Endothelial cell of umbilical vein (primary cell): ENCODE results near the gene NKX1-2. TPM values are rescaled to one million over a fixed set of nuclear protein-coding genes. Genes with fewer than 3 reads are reported as not detected.

Experiments
- BruUV-seq: library from RNA; stranded (reverse); fragments of 400-500 nt; replicated peaks from 2 replicates; lab custom pipeline; 2021; lab: Mats Ljungman, UMichigan
- CTCF ChIA-PET: fragments of 300-600, 350-600 bp; sonication (Branson Sonifier 250); formaldehyde crosslinking; loops from one replicate; lab custom pipeline; 2021; ENCODE audit warnings: antibody characterized with exemption, inconsistent platforms; lab: Charles Lee
- POLR2A ChIA-PET: fragments of 300-600, 350-600 bp; sonication (Branson Sonifier 250); formaldehyde crosslinking; loops from one replicate; lab custom pipeline; 2021; ENCODE audit warnings: antibody characterized with exemption, inconsistent platforms; lab: Charles Lee
- DNase-seq: peaks from one replicate; pipeline ENCODE4 v3.0.0-alpha.2; 2011; ENCODE audit warnings: low read depth, low spot score
- FAIRE-seq: peaks from 2 replicates; lab custom pipeline; 2011; peaks lifted over from hg19 to GRCh38; lab: Jason Lieb, UNC
- H2AFZ ChIP-seq: 2 replicates; pipeline ENCODE4 v1.6.0; 2012; ENCODE audit warnings: low read depth, low read length, control low read depth, inconsistent platforms
- H3K27ac ChIP-seq: 2 replicates; pipeline ENCODE4 v1.5.1; 2011; ENCODE audit warnings: low read depth, mild to moderate bottlenecking, control low read depth, low read length, moderate library complexity; ENCODE audit not compliant: insufficient read depth
- H3K27me3 ChIP-seq, 2 experiments: 2 replicates each; pipeline versions ENCODE4 v1.6.0 to v1.6.1; 2011; ENCODE audit warnings: low read length in 2 of 2, mixed read lengths in 1 of 2; ENCODE audit not compliant: control insufficient read depth in 2 of 2, insufficient read depth in 2 of 2
- H3K36me3 ChIP-seq, 2 experiments: 2 replicates in 1 of 2; 3 replicates in 1 of 2; pipeline ENCODE4 v1.5.1; 2011; ENCODE audit warnings: low read length in 2 of 2, mild to moderate bottlenecking in 1 of 2, moderate library complexity in 1 of 2; ENCODE audit not compliant: control insufficient read depth in 2 of 2, insufficient read depth in 2 of 2; ENCODE audit errors: extremely low read depth in 1 of 2
- H3K4me1 ChIP-seq: 3 replicates; pipeline ENCODE4 v1.5.1; 2011; ENCODE audit warnings: mild to moderate bottlenecking, low read length; ENCODE audit not compliant: control insufficient read depth, insufficient read depth; ENCODE audit errors: extremely low read depth
- H3K4me2 ChIP-seq: 2 replicates; pipeline ENCODE4 v1.6.1; 2011; ENCODE audit warnings: low read length, control low read depth, mixed read lengths; ENCODE audit not compliant: insufficient read depth
- H3K4me3 ChIP-seq, 3 experiments: fragments of 200-600 bp in 1 of 3; sonication (generic), shearing (Covaris generic) in 1 of 3; replicated peaks in 1 of 3; 2 replicates each; pipeline ENCODE4 v1.5.1; 2011 to 2016; ENCODE audit warnings: control low read depth in 3 of 3, low read length in 3 of 3, mild to moderate bottlenecking in 2 of 3, inconsistent platforms in 1 of 3, low read depth in 1 of 3, moderate library complexity in 1 of 3; ENCODE audit not compliant: insufficient read depth in 1 of 3
- H3K79me2 ChIP-seq: 2 replicates; pipeline ENCODE4 v1.6.0; 2012; ENCODE audit warnings: low read length, inconsistent platforms; ENCODE audit not compliant: control insufficient read depth, insufficient read depth
- H3K9ac ChIP-seq: replicated peaks from 2 replicates; pipeline ENCODE3; 2011; ENCODE audit warnings: low read length, control low read depth; ENCODE audit not compliant: insufficient read depth; ENCODE audit errors: extremely low read depth
- H3K9me1 ChIP-seq: replicated peaks from 3 replicates; pipeline ENCODE4 v1.6.0; 2011; ENCODE audit warnings: mild to moderate bottlenecking, low read length; ENCODE audit not compliant: control insufficient read depth, insufficient read depth; ENCODE audit errors: extremely low read depth
- H3K9me3 ChIP-seq: replicated peaks from 2 replicates; pipeline ENCODE4 v1.5.1; 2012; ENCODE audit warnings: low read length, inconsistent platforms; ENCODE audit not compliant: control insufficient read depth, insufficient read depth
- H4K20me1 ChIP-seq: replicated peaks from 2 replicates; pipeline ENCODE3; 2011; ENCODE audit warnings: mild to moderate bottlenecking, low read length; ENCODE audit not compliant: control insufficient read depth, insufficient read depth; ENCODE audit errors: extremely low read depth
- CTCF ChIP-seq, 2 donors: IDR thresholded peaks; 1 replicate in 1 of 2; 2 replicates in 1 of 2; pipeline ENCODE4 v1.5.1; 2011; ENCODE audit warnings: low read length in 2 of 2, mild to moderate bottlenecking in 2 of 2, moderate library complexity in 2 of 2, control low read depth in 1 of 2, inconsistent platforms in 1 of 2, low read depth in 1 of 2; ENCODE audit not compliant: insufficient read depth in 1 of 2; ENCODE audit errors: extremely low read depth in 1 of 2
- EZH2 ChIP-seq: IDR thresholded peaks from 2 replicates; pipeline ENCODE4 v1.6.1; 2012; ENCODE audit warnings: borderline replicate concordance, low read depth, mild to moderate bottlenecking, moderate library complexity, low read length, inconsistent platforms; ENCODE audit not compliant: severe bottlenecking
- FOS ChIP-seq: IDR thresholded peaks from 2 replicates; pipeline ENCODE4 v1.6.1; 2011; ENCODE audit warnings: mild to moderate bottlenecking, low read length, moderate library complexity, borderline replicate concordance; ENCODE audit not compliant: insufficient read depth
- GATA2 ChIP-seq: IDR thresholded peaks from 2 replicates; pipeline ENCODE4 v1.7.0; 2011; ENCODE audit warnings: low read depth, mild to moderate bottlenecking, moderate library complexity, mixed read lengths, low read length; ENCODE audit not compliant: insufficient read length, insufficient read depth
- JUN ChIP-seq: IDR thresholded peaks from 2 replicates; pipeline ENCODE4 v1.6.1; 2011; ENCODE audit warnings: borderline replicate concordance, low read depth; ENCODE audit not compliant: insufficient read length, insufficient read depth
- MYC ChIP-seq: IDR thresholded peaks from one replicate; pipeline ENCODE4 v1.6.1; 2011; ENCODE audit warnings: mild to moderate bottlenecking, low read depth, low read length
- POLR2A ChIP-seq: IDR thresholded peaks from 2 replicates; pipeline ENCODE4 v1.6.1; 2012; ENCODE audit warnings: low read depth, mild to moderate bottlenecking, control low read depth, low read length
- POLR2AphosphoS5 ChIP-seq: IDR thresholded peaks from 2 replicates; pipeline ENCODE4 v1.6.1; 2012; ENCODE audit warnings: low read depth, mild to moderate bottlenecking, control low read depth, low read length, moderate library complexity; ENCODE audit not compliant: insufficient read depth
- dilution Hi-C: fragments of 300-500 bp; cut with MboI; formaldehyde crosslinking; loops from one replicate; pipeline ENCODE4 v1.15.0; 2019; ENCODE audit warnings: low sequenced_read_pairs; ENCODE audit not compliant: extremely low pct_ligation_motif_present
- intact Hi-C: fragments of 100-400 bp; cut with micrococcal nuclease; formaldehyde crosslinking; loops from one replicate; pipeline ENCODE4 v1.10.0; 2022
- polyA plus RNA-seq, 4 experiments: library from polyadenylated mRNA; depleted of rRNA in 3 of 4; stranded (reverse) in 3 of 4; unstranded in 1 of 4; fragments of >200 nt; gene quantifications; 2 replicates each; pipeline versions ENCODE4 v1.2.1 to v1.2.3, GENCODE V29; 2011 to 2012; ENCODE audit warnings: missing spikeins in 1 of 4
- total RNA-seq: library from RNA; stranded (reverse); gene quantifications from 2 replicates; pipeline ENCODE4 v1.2.3, GENCODE V29; 2021
- TF ChIP-seq, protein P1 (sequence below): IDR thresholded peaks from 2 replicates; pipeline ENCODE4 v1.6.1; 2011; ENCODE audit not compliant: insufficient read depth, insufficient read length

The NKX1-2 gene
- total and polyA plus RNA-seq, 2 donors (not counting 3 experiments of a cell fraction or from before 2014, with no cell fraction given): not detected

DNA sequence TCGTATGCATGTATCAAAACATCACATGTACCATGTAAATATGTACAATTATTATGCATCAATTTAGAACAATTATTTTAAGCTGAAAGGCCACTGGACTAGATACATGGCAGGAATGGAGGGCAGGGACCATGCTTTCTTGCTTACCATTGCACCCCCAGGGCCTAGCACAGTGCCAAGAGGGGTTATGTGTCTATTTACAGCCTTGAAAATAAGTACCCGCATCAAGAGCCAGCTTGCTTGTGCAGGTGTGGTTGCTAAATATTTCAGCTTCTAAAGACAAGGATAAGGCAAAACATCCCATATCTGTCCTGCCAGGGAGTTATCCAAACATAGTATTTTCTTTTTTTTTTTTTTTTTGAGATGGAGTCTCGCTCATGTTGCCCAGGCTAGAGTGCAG is 16.4 kb downstream of the NKX1-2 start:
- Histone ChIP-seq H3K4me3 (no peak overlapping the region), H4K20me1 (no peaks in the 10 kb centered on the region), H3K36me3 (no peaks in the 10 kb centered on the region), H2AFZ (no peak overlapping the region), H3K27ac (no peak overlapping the region), H3K27me3 (peaks cover 2 to 3% of the 10 kb centered on the region in 2 experiments), H3K9ac (no peak overlapping the region), H3K9me3 (no peaks in the 10 kb centered on the region), H3K4me1 (no peaks in the 10 kb centered on the region), H3K79me2 (no peaks in the 10 kb centered on the region), H3K4me2 (no peak overlapping the region), H3K9me1 (no peaks in the 10 kb centered on the region)
- no TSS peak for BruUV-seq
- intact Hi-C loops (no loop called here), dilution Hi-C loops (no loop called here)
- POLR2A ChIA-PET: interaction anchor here (1.4 kb wide), 1 partner anchor 14 kb away, joined by 4 read pairs; the partner anchor contains the start of gene OAT
- FAIRE-seq (no peak), DNase-seq (no peak)
- CTCF ChIA-PET: interaction anchor here (0.8 to 1.6 kb wide), 3 partner anchors 8 to 45 kb away, joined by 3 to 5 read pairs (median 4); no protein-coding TSS in a partner anchor
- no peak for TF ChIP-seq GATA2
- no peak for TF ChIP-seq JUN
- TF ChIP-seq, protein P1, sequence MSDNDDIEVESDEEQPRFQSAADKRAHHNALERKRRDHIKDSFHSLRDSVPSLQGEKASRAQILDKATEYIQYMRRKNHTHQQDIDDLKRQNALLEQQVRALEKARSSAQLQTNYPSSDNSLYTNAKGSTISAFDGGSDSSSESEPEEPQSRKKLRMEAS: no peak
- TF ChIP-seq FOS: no peak
- TF ChIP-seq POLR2AphosphoS5: no peak
- no peak for TF ChIP-seq CTCF (IDR thresholded peaks at IDR 0.05; ENCODE audit: extremely low read depth in 1 of 2, insufficient read depth in 1 of 2, low read depth in 1 of 2, low read length in 2 of 2)
- no peak for TF ChIP-seq EZH2
- TF ChIP-seq MYC: no peak
- TF ChIP-seq POLR2A: no peak
